Measurements from ENCODE around the gene AHCYL1.

GRCh38 chr1:110040548-110040947 lies 56.0 kb downstream of the AHCYL1 start:
- no peak for TF ChIP-seq EZH2 (IDR thresholded peaks at IDR 0.05; ENCODE audit: insufficient read depth, low read length)
- TF ChIP-seq, protein P1, sequence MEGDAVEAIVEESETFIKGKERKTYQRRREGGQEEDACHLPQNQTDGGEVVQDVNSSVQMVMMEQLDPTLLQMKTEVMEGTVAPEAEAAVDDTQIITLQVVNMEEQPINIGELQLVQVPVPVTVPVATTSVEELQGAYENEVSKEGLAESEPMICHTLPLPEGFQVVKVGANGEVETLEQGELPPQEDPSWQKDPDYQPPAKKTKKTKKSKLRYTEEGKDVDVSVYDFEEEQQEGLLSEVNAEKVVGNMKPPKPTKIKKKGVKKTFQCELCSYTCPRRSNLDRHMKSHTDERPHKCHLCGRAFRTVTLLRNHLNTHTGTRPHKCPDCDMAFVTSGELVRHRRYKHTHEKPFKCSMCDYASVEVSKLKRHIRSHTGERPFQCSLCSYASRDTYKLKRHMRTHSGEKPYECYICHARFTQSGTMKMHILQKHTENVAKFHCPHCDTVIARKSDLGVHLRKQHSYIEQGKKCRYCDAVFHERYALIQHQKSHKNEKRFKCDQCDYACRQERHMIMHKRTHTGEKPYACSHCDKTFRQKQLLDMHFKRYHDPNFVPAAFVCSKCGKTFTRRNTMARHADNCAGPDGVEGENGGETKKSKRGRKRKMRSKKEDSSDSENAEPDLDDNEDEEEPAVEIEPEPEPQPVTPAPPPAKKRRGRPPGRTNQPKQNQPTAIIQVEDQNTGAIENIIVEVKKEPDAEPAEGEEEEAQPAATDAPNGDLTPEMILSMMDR (IDR thresholded peaks at IDR 0.05; ENCODE audit: insufficient read depth, low read depth, low read length), result no peak

Data from astrocyte (in vitro differentiated cells and primary cell).